T1000 (cell line): Measurements from ENCODE around the gene JMJD4.

ENCODE experiments used
- DNase-seq: peaks from one replicate; lab custom pipeline; 2025; ENCODE audit warnings: mixed read lengths; lab: John Stamatoyannopoulos, UW

JMJD4 gene, protein sequence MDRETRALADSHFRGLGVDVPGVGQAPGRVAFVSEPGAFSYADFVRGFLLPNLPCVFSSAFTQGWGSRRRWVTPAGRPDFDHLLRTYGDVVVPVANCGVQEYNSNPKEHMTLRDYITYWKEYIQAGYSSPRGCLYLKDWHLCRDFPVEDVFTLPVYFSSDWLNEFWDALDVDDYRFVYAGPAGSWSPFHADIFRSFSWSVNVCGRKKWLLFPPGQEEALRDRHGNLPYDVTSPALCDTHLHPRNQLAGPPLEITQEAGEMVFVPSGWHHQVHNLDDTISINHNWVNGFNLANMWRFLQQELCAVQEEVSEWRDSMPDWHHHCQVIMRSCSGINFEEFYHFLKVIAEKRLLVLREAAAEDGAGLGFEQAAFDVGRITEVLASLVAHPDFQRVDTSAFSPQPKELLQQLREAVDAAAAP

GRCh38 chr1:227734856-227735538 is at the start of gene JMJD4, which contains the start of gene SNAP47:
Gene JMJD4, minus strand, starts transcription at chr1:227735302. Its CDS starts 29 bp downstream, at chr1:227735273.
Gene SNAP47, plus strand, starts transcription at chr1:227735435. Its CDS starts 12,302 bp downstream, at chr1:227747737.
- peak; percentile 92 for DNase-seq

DNA sequence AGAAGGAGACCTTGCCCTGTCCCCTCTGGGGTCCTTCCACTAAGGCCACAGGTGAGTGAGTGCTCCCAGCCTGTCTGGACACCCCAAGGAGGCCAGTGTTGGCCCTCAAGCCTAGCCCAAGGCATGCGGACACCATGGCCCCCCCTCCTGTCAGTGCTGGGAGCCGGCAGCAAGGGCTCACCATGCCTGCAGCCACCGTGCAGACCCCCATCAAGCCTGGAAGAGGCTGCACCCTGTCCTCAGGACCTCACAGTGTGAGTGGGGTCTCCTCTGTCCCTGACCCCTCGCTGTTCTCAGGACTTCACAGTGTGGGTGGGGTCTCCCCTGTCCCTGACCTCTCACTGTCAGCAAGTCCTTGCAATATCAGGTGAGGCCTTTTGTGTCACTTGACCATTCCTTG is 47.1 kb upstream of the JMJD4 start:
- DNase-seq = no peak

- no peak for DNase-seq
These were observed 46.3 kb upstream of the JMJD4 start for GRCh38 chr1:227781314-227781930.

- no peak for DNase-seq
These were observed 45.3 kb upstream of the JMJD4 start for GRCh38 chr1:227780101-227781044.

DNA sequence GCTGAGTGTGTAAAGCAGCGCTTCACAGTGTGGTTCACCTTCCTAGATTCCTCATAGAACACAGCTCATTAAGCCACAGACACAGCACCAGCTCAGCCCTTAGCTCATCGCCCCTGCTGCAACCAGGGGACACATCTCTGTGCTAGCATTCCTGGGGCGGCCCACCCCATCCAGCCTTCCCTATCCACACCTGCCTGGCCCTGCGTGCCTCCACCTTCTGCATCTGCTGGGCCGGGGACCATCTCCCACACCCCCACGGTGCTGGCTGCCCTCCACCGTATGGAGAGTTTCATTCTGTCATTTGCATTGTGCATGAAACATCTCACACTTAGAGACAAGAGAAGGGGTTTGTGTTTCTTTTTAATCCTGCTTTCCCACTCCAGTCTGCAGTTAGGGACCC is 44.6 kb upstream of the JMJD4 start:
- DNase-seq = no peak

GRCh38 chr1:227779021-227779441 is 43.9 kb upstream of the JMJD4 start:
- no peak for DNase-seq

- DNase-seq = no peak
These were observed 43.4 kb upstream of the JMJD4 start for GRCh38 chr1:227778401-227778947.

GRCh38 chr1:227777646-227778045 is 42.5 kb upstream of the JMJD4 start:
- no peak for DNase-seq

- no peak for DNase-seq
These were observed 42.1 kb upstream of the JMJD4 start for GRCh38 chr1:227777156-227777555.

DNA sequence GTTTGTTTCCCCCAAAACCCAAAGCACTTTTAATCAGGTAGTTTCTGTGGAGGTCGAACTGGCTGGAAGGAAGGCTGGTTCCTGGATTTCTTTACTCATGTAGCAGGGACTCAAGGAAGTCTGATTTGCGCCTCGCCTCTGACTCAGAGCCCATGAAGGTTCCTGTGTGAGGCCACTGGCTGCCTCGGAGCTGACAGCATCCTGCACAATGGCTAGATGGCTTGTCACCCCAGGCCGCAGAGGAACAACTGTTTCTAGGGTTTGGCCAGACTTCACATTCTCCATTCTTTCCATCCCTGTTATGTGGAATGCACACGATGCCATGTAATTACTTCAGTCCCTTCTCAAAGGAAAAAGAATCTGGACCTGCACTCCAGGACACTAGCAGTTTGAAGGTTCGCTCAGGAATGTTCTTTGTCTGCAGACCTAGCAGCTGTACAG is 41.2 kb upstream of the JMJD4 start:
- no peak for DNase-seq

DNA sequence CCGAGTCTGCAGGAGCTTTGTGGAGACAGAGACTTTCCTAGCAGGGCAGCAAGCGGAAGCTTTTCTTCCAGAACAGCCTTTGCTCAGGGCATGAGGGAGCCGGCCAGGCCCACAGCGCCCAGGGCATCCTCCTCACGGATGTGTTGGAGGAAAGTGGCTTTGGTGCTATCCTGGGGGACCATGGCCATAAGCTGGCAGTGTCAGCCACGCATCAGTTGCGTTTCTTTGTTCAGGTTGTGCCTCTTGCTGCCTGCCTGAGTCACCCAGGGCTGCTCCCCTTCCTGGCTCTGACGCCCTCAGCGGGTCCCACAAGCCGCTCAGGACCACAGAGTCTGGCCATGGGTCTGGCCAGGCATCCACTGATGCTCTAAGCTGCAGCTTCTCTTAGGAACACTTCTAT is 40.7 kb upstream of the JMJD4 start:
- no peak for DNase-seq

DNA sequence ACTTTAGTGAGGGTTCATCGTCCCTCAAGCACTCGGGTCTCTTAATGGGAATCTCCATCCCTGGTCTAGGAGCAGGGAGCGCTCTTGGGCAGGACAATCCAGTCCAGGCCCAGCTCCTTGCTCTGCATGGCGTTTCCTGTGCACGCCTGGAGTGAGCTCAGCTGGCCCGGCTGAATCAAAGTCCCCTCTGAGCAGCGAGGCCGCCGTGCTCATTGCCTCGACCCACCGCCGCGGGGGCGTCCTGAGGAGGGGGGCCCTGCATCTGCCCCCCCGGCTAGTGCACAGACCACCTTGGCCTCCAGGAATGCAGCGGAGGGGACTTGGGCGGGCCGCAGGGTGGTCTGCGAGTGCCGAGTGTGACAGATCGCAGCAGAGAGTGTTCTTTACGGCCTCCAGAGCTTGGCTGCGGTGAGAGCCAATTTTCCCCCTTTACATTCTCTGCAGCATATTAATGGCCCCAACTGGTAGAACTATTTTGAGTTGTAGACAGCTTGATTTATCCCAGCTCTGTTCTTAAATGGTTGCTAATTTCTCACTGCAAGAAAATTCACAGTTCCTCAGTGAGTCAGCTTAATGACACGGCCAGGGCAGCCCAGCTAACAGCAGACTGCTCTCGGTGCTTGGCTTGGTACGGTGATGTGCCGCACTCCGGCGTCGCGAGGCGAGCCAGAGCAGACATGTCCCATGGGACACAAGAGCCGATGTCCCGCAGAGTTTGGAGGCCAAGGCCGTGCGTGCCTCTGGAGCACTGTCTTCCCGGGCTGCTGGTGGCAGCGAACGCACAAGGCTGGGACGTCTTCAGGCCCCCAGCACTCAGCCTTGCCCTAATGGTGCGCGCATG is 39.9 kb upstream of the JMJD4 start:
- no peak for DNase-seq

- DNase-seq = no peak
These were observed 39.1 kb upstream of the JMJD4 start for GRCh38 chr1:227774051-227774731.

- no peak for DNase-seq
These were observed 38.5 kb upstream of the JMJD4 start for GRCh38 chr1:227773558-227773957.

DNA sequence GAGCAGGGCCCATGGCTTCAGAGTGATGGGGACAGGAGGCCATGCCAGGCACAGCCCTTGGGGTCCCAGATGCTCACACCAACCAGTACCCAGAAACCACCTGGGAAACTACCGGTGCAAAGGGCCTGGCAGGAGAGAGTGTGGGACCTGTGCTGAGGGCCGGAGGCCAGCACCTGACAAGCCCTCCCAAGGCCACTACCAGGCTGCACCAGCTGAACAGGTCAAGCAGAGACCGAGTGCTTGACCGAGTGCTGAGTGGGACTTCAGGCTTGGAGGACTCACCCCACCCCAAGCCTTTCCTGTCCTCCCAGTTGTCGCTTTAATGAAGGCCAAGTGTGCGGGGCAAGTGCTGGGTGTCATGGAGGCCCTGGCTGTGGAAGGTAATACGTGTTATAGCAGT is 36.7 kb upstream of the JMJD4 start:
- DNase-seq = no peak

GRCh38 chr1:227771326-227771725 is 36.2 kb upstream of the JMJD4 start:
- no peak for DNase-seq

- DNase-seq = no peak
These were observed 35.7 kb upstream of the JMJD4 start for GRCh38 chr1:227770812-227771211.

DNA sequence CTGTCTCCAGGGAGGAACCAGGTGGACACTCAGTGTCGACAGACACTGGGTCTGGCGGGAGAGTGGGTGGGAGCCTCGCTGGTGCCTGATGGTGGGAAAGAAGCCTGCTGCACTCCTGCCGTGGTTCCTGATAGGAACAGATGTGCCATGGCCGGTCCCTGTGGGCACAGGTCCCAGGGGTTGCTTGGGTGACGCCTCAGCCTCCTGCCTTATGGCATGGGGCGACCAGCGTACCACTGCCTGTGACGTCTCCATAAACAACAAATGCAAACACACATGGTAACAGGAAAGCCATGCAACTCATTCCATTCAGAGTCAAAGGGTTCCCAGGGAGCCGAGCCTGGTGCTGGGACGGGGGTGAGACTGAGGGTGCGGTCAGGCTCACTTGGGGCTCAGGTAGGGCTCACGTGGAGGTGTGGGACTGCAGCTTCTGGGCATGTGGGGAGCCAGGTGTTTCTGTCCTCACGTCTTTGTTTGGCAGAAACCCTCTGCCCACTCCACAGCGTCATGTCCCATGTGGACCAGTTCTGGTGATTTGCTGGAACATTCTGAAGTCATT is 34.9 kb upstream of the JMJD4 start:
- DNase-seq = no peak
